GM19397 (cell line): ENCODE measurements around the gene TBC1D1.

ENCODE experiments used
- ATAC-seq: cut with Tn5 transposase; IDR thresholded peaks from one replicate; pipeline ENCODE4 v1.9.1; 2021; ENCODE audit warnings: mild to moderate bottlenecking, moderate library complexity; ENCODE audit not compliant: unreplicated experiment

The TBC1D1 gene

GRCh38 chr4:38091636-38092035 is 200.8 kb downstream of the TBC1D1 start:
- no peak for ATAC-seq

DNA sequence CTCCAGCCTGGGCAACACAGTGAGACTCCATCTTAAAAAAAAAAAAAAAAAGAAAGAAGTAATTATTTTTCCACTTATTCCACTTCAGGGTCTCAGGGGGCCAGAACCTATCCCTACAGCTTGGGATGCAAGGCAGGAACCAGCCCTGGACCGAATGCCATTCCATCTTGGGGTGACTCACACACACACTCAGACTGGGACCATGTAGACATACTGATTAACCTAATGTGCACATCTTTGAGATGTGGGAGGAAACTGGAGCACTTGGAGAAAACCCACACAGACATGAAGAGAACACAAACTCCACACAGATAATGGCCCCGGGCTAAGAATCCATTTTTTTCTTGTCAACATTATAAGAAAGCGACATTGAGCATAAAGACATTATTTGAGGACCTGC is 201.8 kb downstream of the TBC1D1 start:
- no peak for ATAC-seq

GRCh38 chr4:38094419-38094818 is 203.5 kb downstream of the TBC1D1 start:
- no peak for ATAC-seq

DNA sequence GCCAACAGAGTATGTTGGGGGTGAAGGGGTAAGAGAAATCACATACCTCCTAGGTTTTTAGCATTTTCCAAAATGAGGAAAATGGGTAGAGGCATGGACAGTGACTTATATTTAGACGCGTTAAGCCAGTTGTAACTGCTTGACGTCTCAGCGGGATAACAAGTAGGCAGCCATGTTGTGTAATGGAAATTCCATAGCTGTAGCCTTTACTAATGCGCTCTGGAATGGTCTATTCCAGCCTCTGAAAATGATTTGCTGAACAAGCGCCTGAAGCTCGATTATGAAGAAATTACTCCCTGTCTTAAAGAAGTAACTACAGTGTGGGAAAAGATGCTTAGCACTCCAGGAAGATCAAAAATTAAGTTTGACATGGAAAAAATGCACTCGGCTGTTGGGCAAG is 204.8 kb downstream of the TBC1D1 start:
- ATAC-seq = no peak

DNA sequence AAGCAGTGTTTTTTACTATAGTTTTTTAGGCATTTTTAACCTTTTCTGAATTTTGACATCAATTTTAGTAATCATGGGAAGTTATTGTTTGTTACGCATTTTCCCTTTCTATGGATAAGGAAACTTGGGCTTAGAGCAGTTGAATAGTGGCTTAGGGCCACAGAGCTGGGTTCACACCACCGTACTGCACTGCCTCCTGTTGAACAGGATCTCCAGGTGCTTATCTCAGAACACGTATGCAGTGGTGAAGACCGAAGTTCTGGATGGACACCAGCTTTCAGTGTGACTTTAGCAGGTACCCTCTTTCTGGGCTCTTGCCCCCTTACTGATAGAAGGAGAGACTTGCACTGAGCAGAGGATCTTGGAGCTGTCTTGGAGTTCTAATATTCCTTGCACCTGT is 206.9 kb downstream of the TBC1D1 start:
- no peak for ATAC-seq

DNA sequence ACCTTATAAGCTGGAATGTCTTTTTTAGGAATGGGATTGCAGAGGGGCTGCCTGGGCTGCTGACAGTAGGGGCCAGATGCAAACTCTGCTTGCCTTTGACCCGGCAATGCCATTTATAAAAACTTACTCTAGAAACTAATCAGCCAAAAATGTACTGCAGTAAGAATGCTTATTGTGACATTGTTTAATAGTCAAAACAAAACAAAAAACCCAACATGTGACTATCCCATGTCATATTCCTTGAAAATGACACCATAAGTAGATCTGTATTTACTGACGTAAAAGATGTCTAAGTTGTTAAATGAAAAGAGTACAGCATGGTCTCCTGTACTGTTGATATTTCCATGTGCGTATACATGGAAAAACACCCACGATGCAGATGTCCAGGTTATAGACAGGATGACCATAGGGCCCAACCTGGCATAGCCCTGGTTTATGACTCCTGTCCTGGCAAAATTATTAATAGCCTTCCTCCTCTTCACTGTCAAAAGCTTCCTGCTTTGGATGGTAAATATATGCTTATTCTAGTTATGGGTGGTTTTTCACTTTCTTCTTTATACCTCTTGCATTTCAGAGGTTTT is 208.2 kb downstream of the TBC1D1 start:
- ATAC-seq = no peak

DNA sequence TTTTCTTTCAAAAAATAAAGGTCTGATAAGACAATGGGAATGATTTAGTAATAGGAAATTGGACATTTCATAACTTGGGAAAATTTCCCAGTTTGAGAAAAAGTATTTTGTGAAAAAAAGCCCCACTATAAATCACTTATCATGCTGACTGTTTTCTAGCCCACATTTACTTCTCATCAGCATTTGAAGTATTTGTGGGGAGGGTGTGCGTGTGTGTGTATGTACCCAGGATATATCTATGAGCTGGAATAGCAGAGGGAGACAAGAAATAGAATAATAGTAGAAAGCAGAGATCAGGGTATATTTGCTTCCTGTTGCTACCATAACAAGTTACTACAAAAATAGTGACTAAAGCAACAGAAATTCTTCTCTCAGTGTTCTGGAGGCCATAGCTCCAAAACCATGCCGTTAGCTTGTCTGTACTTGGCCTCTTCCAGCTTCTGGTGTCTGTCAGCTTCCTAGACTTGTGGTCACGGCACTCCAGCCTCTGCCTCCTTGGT is 209.1 kb downstream of the TBC1D1 start:
- ATAC-seq = no peak

DNA sequence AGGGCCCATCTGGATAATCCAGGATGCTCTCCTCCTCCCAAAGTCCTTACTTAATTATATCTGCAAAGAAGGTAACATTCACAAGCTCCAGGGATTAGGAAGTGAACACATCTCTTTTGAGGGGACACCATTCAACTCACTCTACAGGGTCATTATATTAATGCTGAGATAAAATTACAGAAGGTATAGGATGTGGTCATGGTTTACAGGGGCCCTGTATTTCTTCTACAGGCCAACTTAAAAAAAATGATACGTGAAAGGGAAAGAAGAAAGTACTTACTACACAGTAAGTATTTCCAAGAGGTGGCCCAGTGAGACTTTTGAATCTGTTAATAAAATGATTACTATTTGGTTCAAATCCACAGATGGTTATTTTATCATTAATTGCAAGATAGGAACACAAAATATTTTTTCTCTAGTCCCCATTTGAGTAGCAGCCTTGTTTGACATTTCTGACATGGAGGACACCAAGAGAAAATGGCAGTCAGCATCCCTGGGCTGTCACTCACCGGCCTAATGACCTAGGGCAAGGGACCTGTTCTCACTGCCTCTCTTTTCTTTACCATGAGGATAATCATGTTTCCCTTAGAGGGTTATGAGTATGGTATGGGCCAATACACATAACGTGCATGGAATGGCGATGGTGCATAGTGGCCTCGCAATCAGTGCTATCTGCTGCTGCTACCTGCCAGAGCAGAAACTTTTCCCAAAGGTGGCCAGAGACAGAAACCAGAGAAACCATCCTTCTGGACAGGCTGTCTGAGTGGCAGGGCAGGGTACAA is 209.8 kb downstream of the TBC1D1 start:
- no peak for ATAC-seq

DNA sequence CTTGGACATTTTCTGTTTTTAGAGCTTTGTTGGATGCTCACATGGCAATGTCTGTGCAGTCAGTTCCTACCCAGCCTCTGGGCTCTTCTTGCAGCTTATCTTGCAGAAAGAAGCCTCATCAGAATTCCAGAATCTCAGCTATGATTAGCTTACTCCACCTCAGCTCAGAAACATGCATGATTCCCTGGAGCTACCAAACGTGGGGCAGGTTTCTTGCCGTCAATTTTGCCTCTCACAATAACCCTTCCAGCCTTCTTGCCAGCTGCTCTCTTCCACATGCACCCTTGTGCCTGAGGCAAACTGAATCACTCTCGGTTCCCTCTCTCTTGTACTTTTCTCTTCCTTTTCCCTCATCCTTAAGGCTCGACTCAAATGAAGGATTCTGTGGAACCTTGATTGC is 210.7 kb downstream of the TBC1D1 start:
- no peak for ATAC-seq

GRCh38 chr4:38102957-38103588 is 212.2 kb downstream of the TBC1D1 start:
- ATAC-seq = no peak

DNA sequence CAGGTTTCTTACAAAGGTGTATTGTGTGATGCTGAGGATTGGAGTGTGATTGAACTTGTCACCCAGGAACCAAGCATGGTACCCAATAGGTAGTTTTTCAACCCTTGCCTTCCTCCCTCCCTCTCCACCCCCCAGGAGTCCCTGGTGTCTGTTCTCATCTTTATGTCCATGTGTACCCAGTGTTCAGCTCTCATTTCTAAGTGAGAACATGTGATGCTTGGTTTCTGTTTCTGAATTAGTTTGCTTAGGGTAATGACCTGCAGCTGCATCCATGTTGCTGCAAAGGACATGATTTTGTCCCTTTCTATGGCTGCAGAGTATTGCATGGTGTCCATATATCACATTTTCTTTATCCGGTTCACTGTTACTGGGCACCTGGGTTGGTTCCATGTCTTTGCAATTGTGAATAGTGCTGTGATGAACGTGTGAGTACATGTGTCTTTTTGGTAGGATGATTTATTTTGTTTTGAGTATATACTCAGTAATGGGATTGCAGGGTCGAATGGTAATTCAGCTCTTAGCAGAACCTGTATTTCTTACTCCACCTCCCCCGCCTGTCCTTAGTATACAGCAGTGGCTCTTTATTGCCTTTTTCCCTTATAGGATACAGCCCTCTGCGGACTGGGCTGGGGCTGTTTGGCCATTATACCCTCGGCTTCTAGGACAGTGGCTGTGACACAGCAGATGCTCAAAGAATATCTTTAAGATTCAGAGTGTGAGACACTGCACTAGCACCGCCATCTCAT is 214.8 kb downstream of the TBC1D1 start:
- ATAC-seq = peak; percentile 79

- no peak for ATAC-seq
Measured at GRCh38 chr4:38106311-38106710, 215.4 kb downstream of the TBC1D1 start.

DNA sequence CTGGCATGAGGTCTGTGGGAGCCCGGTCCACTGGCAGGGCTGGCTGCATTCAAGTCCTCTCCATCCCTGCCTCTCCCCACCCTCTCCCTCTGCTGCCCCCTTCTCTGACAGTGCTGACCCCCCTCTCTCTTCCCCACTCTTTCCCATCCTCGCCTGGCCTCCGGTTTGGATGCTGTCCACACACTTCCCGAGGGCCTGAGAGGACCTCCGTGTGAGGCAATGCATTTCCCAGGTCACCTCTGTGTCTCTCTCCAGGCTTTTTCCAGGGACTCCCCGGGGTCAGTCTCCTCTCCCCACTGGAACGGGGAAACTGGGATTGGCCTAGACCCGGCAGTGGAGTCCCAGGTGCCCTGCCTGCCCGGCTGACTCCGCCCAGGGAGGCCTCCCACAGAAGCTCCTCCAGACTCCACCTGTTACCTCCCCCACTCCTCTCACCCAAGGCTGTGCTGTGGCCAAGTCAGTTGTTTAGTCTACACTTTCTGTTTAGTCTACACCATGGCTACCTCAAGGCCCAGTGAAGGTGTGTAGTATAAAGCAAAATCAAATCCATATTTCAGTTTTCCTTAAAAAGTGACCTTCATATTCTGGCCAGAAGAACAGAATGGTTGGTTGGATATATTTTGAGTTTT is 216.1 kb downstream of the TBC1D1 start:
- no peak for ATAC-seq

- no peak for ATAC-seq
Measured at GRCh38 chr4:38107818-38108217, 216.9 kb downstream of the TBC1D1 start.

DNA sequence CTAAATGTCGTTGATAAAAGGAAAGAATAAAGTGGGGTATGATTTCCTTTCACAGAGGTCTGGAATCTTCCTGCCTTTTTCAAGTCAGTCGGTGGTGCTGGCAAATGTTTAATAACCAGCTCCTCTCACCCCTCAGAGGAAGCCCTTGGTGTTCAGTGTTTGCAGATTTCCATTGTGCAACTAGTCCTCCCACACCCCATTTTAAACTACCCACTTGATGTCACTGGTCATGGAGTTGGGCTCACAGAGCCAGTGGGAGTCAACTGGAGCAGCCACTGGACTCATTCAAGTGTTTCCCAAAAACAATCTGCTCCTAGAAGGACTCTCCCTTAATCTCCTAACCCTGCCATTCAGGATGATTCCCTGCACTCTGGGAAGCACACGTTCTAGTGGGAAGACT is 218.5 kb downstream of the TBC1D1 start:
- ATAC-seq = no peak

GRCh38 chr4:38109896-38110295 is 219.0 kb downstream of the TBC1D1 start:
- ATAC-seq = no peak

DNA sequence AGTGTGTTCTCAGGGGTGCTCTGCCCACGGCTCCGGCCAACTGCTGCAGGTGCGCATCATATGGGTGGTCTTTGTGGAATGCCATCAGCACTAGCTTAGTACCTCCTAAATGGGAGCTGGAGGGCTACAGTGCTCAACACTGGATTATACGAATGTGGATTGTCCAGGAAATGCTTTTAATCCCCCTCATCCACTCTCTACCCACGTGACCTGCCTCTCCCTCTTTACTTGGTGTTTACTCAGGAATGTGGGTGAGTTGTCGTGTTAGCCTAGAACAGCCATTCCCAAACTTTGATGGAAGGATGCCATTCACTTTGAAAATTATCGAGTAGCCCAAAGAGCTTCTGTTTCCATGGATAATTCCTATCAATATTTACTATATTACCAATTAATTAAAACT is 220.1 kb downstream of the TBC1D1 start:
- ATAC-seq = no peak

- ATAC-seq = no peak
Measured at GRCh38 chr4:38111717-38112116, 220.8 kb downstream of the TBC1D1 start.

- no peak for ATAC-seq
Measured at GRCh38 chr4:38113132-38113531, 222.2 kb downstream of the TBC1D1 start.

- no peak for ATAC-seq
Measured at GRCh38 chr4:38113551-38113950, 222.7 kb downstream of the TBC1D1 start.
